ENCODE data around the gene ZNF438. TPM values are rescaled to one million over a fixed set of nuclear protein-coding genes. Genes with fewer than 3 reads are reported as not detected.

Gene ZNF438
- total and polyA plus RNA-seq, 4 donors = 7.8 to 19.2 (median 10.2) TPM

DNA sequence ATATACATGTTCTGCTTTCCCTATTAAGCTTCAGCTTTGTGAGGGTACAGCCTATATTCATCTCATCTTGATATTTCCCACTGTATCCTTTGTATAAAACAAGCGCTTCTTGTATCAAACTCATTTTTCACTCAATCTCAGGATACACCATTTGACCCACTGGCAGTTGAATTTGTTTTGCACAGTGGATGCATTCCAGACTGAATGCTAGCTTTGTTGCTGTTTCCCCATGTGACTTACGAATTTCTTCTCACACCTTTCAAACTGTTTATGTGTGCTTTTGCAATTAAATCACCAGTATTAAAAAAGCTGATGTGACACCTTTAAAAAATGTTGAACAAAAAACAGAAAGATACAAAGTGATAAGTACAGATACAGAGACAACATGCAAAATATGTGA, 180.9 kb downstream of the ZNF438 start:
- H3K36me3 ChIP-seq (ENCODE audit: control insufficient read depth in 4 of 4, insufficient read depth in 4 of 4, low read length in 4 of 4) = peaks cover 0 to 12% (median 6%) of the 10 kb centered on the region in 4 donors
- H3K4me1 ChIP-seq (ENCODE audit: control insufficient read depth in 5 of 5, insufficient read depth in 5 of 5, low read length in 5 of 5) = no peaks in the 10 kb centered on the region
- no peak overlapping the region for H3K4me3 ChIP-seq
- H3K9me3 ChIP-seq (ENCODE audit: control insufficient read depth in 4 of 4, insufficient read depth in 3 of 4, low read length in 3 of 4) = no peaks in the 10 kb centered on the region
- H3K27ac ChIP-seq (ENCODE audit: low read depth in 1 of 2, low read length in 1 of 2) = no peak overlapping the region
- DNase-seq = no peak
- WGBS, 2 donors = 86 to 92% methylated on average over 2 of the region's 2 CpGs
- no peak for ATAC-seq (ENCODE audit: insufficient read depth, low FRiP score)
- H3K27me3 ChIP-seq (ENCODE audit: control insufficient read depth in 3 of 3, insufficient read depth in 3 of 3, low read length in 2 of 3) = no peaks in the 10 kb centered on the region
- H3K9ac ChIP-seq (ENCODE audit: insufficient read depth in 1 of 2, low read length in 2 of 2) = no peak overlapping the region
- TF ChIP-seq CTCF (IDR thresholded peaks at IDR 0.05; ENCODE audit: control extremely low read depth, extremely low read depth) = no peak

DNA sequence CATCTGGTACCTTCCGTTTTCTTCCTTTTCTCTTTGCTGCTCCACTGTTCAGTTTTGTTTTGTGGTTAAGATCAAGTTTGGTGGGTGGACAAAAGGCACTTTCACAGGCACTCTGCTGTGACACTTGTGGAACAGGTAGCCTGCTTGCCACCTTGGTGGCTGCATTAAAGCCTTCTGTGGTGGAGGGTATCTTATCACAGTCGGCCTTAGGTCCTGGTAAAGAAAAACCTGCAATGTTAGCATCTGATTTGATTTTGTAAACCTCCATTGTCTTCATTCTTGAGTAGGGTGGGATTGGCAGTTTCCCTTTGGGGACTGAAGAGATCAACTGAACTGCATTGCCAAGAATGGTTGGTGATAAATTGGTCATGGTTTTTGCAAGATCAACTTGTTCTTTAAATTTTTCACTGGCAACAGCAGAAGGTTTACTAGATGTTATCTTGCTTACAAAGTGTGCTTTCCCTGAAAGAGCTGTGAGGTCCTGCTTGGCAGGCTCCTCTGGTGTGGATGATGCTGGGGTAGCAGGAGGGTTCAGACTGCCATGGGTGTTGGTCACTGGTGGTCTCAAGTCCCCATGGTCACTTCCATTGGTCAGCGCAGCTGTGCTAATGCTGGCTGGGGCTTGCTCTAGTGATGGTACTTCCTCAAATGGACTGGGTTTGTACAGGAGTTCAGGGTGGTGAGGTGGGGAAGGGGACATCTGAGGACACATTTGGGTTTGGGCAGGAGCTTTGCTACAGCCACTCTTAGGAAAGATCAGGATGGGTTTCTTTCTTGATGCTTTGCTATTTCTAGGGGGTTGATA, 182.2 kb downstream of the ZNF438 start:
- ATAC-seq (ENCODE audit: insufficient read depth, low FRiP score) (no peak), DNase-seq (no peak)
- Histone ChIP-seq H3K27me3 (ENCODE audit: control insufficient read depth in 3 of 3, insufficient read depth in 3 of 3, low read length in 2 of 3) (no peaks in the 10 kb centered on the region), H3K9ac (ENCODE audit: insufficient read depth in 1 of 2, low read length in 2 of 2) (no peak overlapping the region), H3K36me3 (ENCODE audit: control insufficient read depth in 4 of 4, insufficient read depth in 4 of 4, low read length in 4 of 4) (peaks cover 0 to 15% (median 8%) of the 10 kb centered on the region in 4 donors), H3K9me3 (ENCODE audit: control insufficient read depth in 4 of 4, insufficient read depth in 3 of 4, low read length in 3 of 4) (no peaks in the 10 kb centered on the region), H3K4me1 (ENCODE audit: control insufficient read depth in 5 of 5, insufficient read depth in 5 of 5, low read length in 5 of 5) (no peaks in the 10 kb centered on the region), H3K4me3 (no peak overlapping the region), H3K27ac (ENCODE audit: low read depth in 1 of 2, low read length in 1 of 2) (no peak overlapping the region)
- 87 to 90% methylated on average over 3 of the region's 3 CpGs for WGBS, 2 donors
- TF ChIP-seq CTCF (IDR thresholded peaks at IDR 0.05; ENCODE audit: control extremely low read depth, extremely low read depth) = no peak

- Histone ChIP-seq H3K4me1 (ENCODE audit: control insufficient read depth in 5 of 5, insufficient read depth in 5 of 5, low read length in 5 of 5) (no peaks in the 10 kb centered on the region), H3K36me3 (ENCODE audit: control insufficient read depth in 4 of 4, insufficient read depth in 4 of 4, low read length in 4 of 4) (peaks cover 0 to 15% (median 8%) of the 10 kb centered on the region in 4 donors), H3K9me3 (ENCODE audit: control insufficient read depth in 4 of 4, insufficient read depth in 3 of 4, low read length in 3 of 4) (no peaks in the 10 kb centered on the region), H3K27ac (ENCODE audit: low read depth in 1 of 2, low read length in 1 of 2) (no peak overlapping the region), H3K4me3 (no peak overlapping the region), H3K9ac (ENCODE audit: insufficient read depth in 1 of 2, low read length in 2 of 2) (no peak overlapping the region), H3K27me3 (ENCODE audit: control insufficient read depth in 3 of 3, insufficient read depth in 3 of 3, low read length in 2 of 3) (no peaks in the 10 kb centered on the region)
- ATAC-seq (ENCODE audit: insufficient read depth, low FRiP score) = no peak
- no peak for TF ChIP-seq CTCF (IDR thresholded peaks at IDR 0.05; ENCODE audit: control extremely low read depth, extremely low read depth)
- 92 to 93% methylated on average over 11 of the region's 11 CpGs for WGBS, 2 donors
- DNase-seq = no peak
Observed at GRCh38 chr10:30848396-30849032, 183.2 kb downstream of the ZNF438 start.

Data from lung (tissue), 12 donors.